HG02798 (cell line): ENCODE measurements around the gene SLC2A5.

ENCODE experiments used
- ATAC-seq: cut with Tn5 transposase; IDR thresholded peaks from one replicate; pipeline ENCODE4 v1.9.1; 2021; ENCODE audit warnings: mild to moderate bottlenecking; ENCODE audit not compliant: unreplicated experiment, poor library complexity

SLC2A5 gene

GRCh38 chr1:8986814-8987190 is 82.6 kb downstream of the SLC2A5 start:
- no peak for ATAC-seq

- no peak for ATAC-seq
Measured at GRCh38 chr1:8985915-8986813, 83.3 kb downstream of the SLC2A5 start.
